Smooth muscle cell of the brain vasculature (primary cell): ENCODE results near the gene PHTF2.
"Not testable (repeated sequence)": the region's sequence is repeated elsewhere in the genome, so short reads cannot be mapped to it uniquely, and the experiment has no call there.

Experiments used
- DNase-seq: peaks from one replicate; pipeline ENCODE4 v3.0.0-alpha.2; 2012; ENCODE audit warnings: low read depth, low spot score

PHTF2 gene

DNA sequence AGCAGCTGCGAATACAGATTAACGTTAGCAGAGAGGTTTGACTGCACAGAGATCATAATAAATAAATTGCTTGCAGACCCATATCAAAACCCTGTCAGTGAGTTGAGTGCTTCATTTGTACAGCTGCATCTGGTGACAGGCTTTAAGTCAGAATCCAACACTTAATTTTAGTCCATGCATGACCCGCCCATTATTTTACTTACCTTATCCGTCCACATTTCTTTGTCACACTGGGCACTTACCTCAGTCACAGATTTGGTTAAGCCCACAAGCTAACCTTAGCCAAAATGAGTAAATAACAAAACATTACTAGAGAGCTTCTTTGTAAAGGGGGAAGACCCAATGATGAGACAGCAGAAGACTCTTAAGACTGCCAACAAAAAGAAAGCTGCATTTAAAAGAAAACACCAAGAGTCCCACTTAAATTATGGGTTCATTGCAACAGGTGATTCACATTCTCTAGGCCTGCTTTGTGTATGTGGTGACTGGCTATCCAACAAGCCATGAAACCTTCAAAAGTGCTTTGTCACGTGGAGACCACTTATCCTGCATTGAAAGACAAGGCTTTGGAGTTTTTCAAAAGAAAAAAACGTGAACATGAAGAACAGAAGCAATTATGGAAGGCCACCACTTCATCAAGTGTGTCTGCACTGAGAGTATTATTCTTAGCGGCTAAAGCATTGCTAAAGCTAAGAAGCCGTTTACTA, 32.2 kb downstream of the PHTF2 start:
- no peak for DNase-seq

DNA sequence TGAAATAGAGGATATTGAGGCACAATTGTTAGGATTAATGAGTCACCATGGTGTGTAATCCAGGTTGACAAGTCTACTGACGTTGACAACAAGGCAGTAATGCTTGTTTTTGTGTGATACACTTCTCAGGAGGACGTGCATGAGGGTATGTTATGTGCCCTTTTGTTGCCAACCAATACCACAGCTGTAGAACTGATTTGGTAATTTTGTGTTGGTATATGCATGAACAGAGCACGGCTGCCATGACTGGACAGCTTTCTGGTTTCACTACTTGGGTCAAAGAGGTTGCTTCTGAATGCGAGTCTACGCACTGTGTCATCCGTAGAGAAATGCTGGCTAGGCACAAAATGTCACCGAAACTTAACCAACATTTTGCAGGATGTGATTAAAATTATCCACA, 32.9 kb downstream of the PHTF2 start:
- DNase-seq: no peak

DNA sequence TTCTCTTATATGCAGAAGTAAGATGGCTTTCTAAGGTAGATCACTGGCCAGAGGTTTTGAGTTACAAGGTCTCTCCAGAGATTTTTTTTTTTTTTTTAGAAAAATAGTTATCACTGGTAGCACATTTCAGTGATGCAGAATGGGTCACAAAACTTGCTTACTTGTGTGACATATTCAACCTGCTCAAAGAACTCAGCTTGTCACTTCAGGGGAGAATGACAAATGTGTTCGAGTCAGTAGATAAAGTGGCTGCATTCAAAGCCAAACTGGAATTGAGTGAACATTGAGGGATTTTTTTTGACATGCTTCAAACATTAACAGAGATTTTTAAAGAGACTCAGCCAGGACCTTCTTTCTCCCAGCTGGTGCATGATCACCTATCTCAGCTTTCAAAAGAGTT, 33.4 kb downstream of the PHTF2 start:
- no peak for DNase-seq

DNA sequence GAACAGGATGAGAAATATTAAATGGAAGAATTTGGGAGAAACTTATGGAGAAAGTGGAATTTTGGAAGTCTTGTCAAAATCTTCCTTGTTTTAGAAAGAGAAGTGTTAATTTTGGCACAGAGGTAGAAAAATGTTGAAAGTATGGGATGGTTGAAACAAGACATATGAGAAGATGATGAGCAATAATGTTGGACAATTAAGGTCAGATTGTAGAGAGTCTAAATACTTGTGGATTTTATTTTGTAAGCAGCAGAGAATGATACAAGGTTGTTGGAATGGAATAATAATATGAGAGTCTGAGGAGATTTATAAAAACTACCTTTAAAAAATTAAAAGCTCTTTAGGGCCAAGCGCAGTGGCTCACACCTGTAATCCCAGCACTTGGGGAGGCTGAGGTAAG, 34.6 kb downstream of the PHTF2 start:
- no peak for DNase-seq

DNA sequence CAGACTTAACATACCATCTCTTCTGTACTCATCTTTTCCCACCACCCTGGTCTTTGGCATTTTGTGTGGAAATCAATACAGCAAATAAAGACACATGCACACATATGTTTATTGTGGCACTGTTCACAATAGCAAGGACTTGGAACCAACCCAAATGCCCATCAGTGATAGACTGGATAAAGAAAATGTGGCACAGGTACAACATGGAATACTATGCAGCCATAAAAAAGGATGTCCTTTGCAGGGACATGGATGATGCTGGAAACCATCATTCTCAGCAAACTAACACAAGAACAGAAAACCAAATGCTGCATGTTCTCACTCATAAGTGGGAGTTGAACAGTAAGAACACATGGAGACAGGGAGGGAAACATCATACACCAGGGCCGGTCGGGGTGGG, 37.9 kb downstream of the PHTF2 start:
- DNase-seq: not testable (repeated sequence)

DNA sequence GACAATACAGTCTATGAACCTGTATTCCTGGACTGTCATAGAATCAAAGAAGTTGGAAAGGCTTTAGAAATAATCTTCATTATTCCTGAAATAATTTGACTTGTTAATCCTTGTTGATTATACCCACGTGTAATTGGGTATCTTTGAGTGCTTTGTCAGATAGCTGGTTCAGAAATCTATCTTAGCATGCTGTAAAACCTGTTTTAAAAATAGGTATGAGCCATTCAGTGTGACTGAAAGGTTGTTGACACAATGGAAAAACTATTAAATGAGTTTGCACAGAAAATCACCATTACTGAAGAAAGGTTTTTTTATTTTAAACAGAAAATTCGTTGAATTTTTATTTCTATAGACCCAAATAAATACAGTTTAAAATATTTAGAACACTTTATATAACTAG, 38.7 kb downstream of the PHTF2 start:
- no peak for DNase-seq

DNA sequence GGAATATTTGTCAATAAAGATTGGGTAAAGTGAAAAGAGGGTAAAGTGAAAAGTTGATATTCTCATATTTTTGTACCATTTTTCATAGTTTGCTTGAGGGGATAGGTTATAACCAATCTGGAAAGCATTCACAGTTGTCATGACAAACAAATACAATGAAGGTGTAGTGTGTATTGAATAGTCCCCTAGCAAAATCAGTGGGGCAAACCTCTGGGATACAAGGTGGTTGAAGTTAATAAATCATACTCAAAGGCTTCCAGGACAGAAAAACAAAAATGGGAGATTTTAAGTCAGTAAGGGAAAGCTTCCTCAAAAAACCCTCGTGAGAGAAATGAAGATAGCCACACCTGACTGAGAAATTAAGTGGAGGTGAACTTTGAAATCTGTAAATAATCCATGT, 39.4 kb downstream of the PHTF2 start:
- DNase-seq: no peak

DNA sequence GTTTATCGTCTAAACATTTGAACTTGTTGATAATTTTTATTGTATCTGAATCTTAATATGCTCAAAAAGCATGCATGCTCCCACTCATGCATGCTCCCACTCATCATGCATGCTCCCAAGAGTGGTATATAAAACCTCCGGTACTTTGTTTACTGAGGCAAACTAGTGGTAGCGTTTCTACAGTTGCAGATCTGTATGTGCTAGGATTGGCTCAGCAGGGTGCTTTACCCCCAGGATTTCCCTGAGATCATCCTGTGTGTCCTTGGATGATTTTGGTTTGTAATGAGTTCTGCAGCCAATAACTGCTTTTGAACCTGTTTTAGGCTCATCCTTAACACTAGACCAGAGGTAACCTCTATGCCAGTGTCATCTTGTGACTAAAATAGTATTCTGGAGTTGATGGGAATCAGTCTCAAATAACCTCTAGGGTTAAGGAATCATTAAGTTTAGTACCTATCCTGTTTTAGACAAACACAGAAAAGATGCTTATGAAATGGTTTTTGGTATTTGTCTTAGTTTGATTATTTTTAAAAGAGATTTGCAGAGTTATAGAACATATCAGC, 40.4 kb downstream of the PHTF2 start:
- DNase-seq: no peak

DNA sequence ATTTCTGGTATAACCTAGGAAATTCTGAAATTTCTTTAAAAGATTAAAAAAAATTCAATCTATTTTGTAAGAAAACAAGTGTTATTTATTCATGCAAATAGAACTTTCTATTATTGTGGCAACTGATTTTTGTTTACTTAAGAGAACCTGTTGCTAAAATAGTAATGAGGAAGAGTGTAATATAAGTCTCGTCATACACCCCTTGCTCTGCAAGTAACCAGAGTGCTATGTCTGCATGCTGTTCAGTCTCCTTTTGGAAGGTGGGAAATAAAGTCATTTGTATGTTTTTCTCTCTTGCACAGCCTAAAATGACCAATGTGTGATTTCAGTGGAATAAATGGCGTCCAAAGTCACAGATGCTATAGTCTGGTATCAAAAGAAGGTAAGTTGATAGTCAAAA, 41.3 kb downstream of the PHTF2 start:
- no peak for DNase-seq

DNA sequence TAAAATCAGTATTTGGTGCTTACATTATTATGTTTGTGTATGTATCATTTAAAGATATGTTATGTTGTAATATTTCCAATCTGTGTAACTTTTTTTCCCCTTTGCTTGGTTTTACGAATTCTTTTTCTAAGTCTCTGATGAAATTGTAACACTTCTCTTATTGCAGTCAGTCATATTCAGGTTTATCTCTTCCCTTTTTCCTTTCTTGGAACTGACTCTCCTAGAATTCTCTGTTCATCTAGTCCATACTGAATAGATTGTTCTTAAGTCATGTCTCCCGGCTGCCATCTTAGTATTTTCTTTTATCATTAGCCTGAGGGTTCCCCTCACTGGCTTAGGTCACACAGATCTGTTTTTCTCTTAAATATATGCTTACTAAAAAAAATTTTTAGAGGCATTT, 44.6 kb downstream of the PHTF2 start:
- no peak for DNase-seq

DNA sequence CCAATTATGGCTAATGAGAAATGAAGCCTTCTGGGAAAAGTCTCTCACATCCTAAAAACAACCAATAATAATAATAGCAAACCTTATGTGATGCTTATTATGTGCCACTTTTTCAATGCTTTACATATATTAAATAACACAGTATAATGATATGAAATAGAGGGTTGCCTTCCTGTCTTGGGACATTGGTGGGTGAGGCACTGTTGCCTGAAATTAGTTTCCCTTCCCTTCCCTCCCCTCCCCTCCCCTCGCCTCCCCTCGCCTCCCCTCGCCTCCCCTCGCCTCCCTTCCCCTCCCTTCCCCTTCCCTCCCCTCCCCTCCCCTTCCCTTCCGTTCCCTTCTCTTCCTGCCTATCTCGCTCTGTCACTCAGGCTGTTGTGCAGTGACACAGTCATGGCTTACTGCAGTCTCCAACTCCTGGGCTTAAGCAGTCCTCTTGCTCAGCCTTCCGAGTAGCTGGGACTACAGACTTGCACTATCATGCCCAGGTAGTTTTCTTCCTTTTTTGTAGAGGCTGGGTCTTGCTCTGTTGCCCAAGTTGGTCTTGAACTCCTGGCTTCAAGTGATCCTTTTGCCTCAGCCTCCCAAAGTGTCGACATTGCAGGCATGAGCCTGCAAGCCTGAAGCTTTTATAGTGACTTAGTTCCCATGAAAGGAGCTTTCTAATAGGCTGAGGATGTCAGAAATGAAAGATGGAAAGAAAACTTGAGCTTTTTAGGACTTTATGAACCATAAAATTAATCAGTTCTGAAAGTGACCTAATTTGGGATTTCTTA, 47.9 kb downstream of the PHTF2 start:
- no peak for DNase-seq

DNA sequence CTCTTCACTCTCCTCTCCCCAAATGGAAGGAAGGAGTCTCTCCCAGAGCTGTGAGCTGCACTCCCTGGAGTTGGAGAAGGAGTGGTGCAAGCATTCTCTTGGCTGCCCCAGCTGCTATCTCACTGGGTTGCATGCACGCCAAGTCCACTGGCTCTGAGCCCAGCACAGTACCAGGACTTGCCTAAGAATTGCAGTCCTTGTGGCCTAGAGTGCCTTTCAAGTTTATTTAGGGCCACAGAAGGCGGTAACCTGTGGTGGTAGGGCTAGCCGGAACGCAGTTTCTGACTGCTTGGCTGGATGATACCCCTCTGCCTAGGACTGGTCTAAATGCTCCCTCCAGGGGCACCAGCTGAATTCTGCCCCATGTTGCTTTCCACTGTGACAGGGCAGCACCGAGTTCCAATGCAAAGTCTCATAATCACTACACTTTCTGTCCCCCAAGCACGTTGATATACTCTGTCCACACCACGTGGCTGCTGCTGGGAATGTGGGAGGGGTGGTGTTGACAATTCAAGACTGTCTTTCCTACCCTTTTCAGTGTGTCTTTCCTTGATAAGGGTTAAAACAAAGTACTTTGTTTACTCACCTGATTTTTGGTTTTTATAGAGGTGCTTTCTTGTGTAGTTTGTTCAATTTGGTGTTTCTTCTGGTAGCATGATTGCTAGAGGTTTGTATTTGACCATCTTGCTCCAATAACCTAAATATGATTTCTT, 57.0 kb downstream of the PHTF2 start:
- no peak for DNase-seq

DNA sequence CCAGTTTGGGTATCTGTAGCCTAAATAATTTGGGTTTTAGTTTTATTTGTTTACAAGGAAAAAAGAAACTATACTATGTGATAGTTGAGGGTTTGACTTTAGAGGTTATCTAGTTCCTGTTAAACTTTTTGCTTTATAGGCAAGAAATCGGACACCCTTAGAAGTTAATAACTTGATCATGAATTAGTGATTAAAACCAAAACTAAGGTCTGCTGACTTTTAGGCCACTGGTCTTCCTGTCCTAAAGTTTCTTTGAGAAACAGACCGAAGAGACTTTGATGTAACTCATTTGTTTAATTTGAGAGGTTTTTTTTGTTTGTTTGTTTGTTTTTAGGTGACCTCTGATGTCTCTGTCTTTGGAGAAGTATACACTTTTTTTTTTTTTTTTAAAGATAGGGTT, 59.7 kb downstream of the PHTF2 start:
- DNase-seq: no peak

DNA sequence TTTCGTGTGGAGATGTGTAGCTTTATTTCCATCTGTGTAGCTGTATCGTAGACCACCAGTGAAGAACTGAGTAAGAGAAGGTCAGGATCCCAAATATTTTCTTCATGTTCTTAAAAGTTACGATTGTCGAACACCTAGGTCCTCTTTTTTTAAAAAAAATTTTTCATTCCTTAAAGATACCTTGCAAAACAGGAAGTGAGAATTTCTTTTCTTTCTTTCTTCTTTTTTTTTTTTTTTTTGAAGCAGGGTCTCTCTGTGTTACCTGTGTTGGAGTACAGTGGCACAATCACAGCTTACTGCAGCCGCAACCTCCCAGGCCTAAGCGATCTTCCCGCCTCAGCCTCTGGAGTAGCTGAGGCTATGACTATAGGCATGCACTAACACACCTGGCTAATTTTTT, 60.8 kb downstream of the PHTF2 start:
- no peak for DNase-seq

DNA sequence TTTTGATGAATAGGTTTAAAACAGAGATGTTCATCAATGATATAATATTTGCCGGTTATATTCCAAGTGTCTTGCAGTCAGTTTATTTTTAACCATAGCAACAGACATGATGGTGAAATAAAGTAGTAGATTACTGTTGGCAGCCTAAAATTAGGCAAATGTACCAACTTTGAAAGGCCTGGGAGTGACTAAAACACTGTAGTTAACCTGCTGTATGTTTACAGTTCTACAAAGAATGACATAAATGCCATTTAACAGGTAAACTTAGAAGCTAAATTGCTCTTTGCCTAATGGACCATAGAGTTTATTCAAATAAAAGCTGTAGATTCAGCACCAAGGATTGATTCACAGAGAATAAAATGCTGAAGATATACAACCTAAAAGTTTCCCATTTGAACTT, 64.1 kb downstream of the PHTF2 start:
- no peak for DNase-seq

DNA sequence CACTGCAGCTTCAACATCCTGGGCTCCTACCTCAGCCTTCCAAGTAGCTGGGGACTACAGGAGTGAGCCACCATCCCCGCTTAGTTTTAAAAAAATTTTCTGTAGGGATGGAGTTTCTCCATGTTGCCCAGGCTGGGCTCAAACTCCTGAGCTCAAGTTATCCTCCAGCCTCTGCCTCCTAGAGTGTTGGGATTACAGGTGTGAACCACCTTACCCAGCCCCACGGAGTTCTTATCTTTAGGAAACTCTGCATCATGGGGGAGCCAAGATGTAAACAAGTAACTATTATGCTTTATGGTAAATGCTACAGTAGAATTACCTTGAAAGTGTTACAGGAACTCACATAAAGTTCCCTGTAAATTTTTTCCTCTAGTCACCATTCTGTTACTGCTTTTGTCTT, 65.3 kb downstream of the PHTF2 start:
- DNase-seq: no peak

DNA sequence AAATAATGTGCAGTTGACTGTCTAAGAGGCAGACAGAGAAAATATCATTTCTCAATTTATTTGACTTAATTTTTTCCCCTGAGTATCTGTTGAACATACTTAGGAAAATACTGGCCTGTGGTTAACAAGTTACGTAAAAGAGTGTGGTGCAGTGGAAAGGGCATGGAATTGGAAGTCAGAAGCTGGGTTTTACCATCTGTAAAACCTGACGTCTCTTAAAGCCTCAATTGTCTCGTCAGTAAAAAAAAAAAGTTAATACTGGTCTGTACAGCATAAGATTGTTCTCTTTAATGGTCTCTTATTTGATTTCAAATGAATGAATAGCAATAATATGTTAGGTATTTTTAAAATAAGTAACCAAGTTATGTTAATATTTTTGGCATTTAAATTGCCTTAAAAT, 67.8 kb downstream of the PHTF2 start:
- DNase-seq: no peak

DNA sequence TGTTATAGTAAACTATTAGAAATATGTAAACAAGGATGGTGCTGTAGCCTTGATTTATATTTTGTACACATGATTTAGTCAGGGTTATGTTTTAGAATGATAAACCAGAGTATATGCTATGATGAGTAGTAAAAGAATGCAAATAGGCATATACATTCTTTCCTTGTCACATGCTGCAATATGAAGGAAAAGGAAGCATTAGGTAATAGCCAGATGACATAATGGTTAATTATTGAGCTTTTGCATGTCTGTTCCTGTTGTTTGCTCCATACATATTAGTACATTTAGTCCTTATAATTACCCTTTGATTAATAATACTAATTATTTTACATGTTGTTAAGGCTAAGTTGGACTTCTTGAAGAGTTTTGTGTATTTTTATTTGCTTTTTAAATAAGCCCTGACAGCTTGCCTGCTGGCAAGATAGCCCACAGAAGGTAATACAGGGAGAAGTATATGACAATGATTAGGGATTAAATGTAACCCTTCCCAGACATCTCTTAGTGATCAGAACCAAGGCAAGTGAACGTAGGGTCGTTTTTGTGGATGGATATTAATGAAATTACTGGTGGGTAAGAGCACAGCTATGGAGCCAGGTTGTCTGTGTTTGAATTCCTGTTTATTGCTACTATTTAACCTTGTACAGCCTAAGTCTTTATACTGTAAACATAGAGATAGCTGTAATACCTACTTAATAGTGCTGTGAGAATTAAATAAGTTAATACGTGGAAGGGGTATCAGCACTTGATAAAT, 68.4 kb downstream of the PHTF2 start:
- DNase-seq: no peak

DNA sequence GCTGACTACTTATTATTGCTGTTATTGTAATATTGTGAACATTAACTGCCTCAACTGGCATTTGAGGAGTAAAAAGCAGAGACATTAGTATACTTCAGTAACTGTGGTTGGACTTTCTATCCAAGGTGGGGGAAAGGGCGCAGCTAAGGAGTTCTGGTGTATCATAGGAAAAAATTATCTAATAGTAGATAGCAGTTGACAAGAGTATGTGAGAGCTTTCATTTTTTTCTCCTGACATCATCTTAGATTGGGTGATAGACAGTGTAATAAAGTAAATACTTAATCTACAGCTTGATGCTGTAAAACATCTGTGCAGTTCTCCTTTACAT, 68.9 kb downstream of the PHTF2 start:
- no peak for DNase-seq

DNA sequence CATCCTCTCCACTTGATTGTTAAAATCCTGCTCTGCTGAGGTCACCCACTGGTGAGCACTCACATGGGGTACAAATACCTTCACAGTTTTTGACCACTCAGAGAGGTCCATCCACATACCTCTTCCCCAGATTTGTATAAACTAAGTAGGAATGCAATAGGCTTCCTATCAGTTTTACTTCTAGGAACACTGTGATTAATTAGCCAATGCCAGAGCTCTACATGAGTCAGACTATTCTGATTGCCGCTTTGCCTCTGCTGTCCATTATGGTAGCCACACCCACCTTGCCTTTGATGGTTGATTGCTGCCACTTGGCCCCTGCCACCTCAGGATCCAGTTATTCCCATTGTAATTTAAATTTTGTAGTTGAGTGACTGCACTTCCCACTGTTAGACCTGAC, 73.7 kb downstream of the PHTF2 start:
- DNase-seq: not testable (repeated sequence)

DNA sequence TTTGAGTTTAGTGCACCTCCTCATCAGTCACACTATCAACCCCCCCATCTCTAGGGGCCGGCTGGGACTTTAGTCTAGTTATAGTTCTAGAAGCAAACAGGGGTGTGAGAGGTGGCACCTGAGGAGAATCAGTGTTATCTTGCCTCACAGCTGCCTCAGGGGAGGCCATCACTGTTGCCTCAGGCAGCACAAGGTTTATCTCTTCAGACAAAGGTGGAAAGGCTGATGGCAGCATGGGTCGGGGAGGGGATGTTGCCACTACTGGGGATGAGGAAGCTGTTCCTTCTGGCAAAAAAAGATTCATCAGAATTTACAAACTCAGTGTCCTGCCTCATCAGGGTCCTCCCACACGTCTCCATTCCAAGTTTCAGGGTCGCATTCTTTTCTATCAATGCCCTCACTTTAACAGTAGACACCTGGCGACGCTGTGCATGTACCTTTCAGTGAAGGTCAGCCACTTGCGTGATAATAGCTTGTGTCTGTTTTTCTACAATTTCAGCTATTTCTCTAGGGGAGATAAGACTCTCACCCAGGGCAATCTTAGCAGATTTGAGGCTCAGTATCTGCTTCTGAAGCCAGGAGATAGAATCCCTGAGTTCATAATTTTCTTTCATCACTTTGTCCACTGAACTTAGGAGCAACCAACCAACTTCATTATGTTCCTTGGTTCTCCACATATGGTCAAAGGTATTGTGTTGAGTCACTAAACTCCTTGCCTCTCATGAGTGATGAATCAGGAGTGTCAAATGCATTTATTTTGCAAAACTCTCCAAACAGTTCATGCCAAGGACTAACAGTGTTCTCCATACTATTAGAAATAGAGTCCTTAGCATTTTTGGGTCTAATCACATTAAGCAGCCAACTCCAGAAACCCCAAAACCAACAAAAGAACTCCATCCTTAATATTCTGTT, 75.1 kb downstream of the PHTF2 start:
- DNase-seq: not testable (repeated sequence)
